ENCODE data around the gene MIA3.
"Not testable (repeated sequence)": the region's sequence is repeated elsewhere in the genome, so short reads cannot be mapped to it uniquely, and the experiment has no call there.

The MIA3 gene

DNA sequence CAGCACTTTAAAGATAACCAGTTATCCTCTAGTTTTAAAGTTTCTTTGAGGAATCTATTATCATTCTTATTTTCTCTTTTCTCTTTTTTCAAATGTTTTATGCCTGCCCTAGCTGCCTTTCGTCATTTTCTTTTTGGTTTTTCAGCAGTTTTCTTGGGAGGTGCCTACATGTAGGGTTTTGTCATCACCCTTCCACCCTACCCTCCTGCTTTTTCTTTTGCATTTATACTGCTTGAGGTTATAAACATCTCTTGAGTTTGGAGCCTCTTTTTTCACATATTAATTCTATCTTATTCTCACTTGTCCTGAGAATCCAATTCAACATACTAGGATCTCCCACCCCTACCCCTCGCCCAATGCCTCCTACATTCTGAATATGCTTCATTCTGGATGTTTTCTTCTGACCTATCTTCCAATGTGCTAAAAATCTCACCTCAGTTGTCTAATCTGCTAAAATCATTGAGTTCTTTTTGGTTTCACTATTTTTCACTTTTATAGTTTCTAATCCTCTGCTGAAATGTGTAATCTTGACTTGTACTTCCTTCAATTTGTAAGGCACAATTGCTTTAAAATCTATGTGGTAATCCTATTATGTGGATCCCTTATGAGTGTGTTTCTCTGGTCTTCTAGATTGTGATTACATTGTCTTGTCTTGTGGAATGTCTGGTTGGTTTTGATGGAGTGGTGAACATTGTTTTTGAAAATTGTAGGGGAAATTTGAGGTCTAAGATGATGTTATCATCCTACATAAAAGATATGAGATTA, 38.7 kb downstream of the MIA3 start:
- DNase-seq (ENCODE audit: extremely low spot score, insufficient read length, low read depth) (no peak), FAIRE-seq (no peak)

DNA sequence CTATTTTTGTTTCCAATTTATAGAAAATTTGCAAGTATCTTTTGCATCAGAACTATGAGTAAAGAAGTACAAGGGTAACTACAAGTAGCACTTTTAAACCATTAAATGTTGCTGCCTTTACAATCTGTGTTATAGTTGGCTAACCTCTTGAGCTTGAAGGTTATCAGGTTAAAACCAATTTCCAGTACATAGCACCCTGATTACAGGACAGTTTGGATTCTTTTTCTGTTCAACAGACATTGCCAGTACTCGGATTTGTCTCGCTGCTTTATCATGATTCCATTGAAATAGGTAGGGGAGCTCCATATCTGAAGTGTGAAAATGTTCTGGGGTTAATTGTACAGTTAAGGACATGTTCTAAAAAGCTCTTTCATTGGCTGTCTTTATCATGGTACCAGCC, 40.0 kb downstream of the MIA3 start:
- no peak for DNase-seq (ENCODE audit: extremely low spot score, insufficient read length, low read depth)
- no peak for FAIRE-seq

DNA sequence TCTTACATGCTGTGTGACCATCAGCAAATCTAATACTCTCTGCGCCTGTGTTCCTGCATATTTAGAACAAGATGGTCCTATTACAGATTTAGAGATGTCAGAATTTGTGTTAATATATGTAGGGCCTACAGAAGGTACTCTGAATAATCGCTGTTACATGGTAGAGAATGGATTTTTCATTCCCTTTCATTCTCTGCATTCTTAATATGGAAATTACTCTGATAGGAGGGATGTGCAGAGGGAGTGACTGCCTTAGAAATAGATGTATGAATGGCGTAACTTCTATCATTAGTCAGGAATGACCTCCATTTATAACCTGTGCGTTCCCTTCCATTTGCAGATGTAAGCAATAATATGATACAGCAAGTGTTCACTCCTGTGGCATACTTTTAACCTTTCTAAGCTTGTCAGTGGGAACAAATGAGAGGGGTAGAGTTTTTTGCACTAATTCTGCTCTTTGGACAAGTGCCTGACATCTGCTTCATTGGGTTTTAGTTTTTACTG, 45.6 kb downstream of the MIA3 start:
- no peak for FAIRE-seq

DNA sequence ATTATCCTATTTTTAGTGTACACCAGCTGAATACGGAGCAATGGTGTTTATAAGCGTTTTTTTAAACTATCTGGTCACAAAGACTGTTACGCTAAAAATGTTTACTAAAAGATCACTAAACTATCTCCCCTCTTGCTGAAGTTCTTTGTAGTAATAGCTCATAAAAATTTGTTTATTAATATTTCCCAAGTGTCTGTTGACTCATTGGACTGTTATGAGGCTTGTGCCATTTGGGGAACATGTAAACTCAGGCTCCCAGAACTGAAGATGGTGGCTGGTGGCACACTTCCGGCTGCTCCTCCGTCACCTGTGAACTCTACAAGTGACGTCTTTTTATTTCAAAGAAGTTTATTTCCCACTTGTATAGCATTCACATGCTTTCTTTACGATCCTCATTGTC, 48.1 kb downstream of the MIA3 start:
- FAIRE-seq: no peak
- no peak for DNase-seq (ENCODE audit: extremely low spot score, insufficient read length, low read depth)

More for the DNA sequence above, 45.6 kb downstream of the MIA3 start:
- no peak for DNase-seq (ENCODE audit: extremely low spot score, insufficient read length, low read depth)

DNA sequence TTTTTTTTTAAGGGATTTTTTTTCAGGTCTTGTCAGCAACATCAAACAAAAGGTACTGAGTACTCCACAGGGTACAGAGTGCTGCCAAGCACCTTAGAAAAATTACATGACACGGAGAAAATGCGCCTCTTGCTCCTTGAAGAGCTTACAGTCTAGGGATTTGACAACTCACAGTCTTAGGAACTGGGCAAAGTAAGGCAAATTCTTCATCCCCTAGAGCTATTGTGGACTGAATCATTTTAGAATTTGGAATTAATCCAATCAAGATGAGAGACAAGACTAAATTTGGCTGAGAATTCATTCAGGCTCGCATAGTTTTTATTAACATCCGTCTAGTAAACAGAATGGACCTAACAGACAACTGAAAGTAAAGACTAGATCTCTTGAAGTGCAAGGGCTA, 50.3 kb downstream of the MIA3 start:
- not testable (repeated sequence) for DNase-seq (ENCODE audit: extremely low spot score, insufficient read length, low read depth); FAIRE-seq

DNA sequence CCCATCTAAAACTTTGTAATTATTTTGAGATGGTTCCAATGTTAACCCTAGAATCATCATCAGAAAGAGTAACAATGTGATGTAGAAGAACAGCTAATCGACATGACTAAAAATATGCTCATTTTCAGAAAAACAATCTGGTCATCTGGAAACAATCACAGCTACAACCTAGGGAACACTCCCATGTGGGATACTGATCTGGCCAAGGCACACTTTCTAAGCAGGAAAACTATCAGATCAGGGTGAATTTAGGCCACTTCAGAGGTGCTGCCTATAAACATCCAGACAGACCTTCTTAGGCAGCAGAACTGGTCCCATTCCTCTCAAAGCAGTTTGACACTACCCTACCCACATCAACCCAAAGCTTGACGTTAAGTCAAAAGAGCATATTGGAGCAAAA, 51.2 kb downstream of the MIA3 start:
- not testable (repeated sequence) for DNase-seq (ENCODE audit: extremely low spot score, insufficient read length, low read depth); FAIRE-seq

DNA sequence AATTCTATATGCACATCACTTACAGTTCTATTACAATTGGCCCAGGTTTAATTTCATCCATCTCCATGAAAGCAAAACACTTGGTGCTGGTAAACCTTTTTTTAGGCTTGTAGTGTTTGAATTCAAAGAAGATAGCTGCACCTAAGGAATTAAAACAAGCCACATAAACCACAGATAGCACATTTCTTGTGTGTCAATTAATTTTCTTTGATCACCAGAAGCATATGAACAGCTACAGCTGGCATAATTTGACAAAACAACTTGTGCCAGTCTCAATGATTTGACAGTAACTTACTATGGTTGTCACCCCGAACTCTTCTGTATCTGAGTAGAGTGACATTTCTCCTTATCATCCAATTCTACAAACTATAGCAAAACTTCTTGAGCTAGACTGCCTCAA, 52.2 kb downstream of the MIA3 start:
- FAIRE-seq (no peak), DNase-seq (ENCODE audit: extremely low spot score, insufficient read length, low read depth) (no peak)

DNA sequence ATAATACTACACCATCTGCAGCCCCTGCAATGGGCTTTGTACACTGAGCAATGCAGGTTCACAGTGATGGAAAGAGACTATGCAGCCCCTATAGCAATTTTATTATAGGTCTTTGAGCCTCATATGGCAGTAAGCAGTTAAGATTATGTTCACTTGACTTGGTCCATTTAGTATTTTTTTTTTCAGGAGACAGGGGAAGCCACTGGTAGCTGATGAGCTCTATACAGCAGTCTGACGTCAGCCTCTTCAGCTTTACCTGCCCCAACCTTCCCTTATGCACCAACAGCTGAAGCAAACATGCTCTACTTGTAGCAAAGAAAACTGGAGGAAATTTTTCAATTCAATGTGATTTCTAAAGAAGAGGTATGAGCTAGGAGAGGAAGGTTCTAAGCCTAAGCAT, 62.2 kb downstream of the MIA3 start:
- DNase-seq (ENCODE audit: extremely low spot score, insufficient read length, low read depth) (no peak), FAIRE-seq (no peak)

DNA sequence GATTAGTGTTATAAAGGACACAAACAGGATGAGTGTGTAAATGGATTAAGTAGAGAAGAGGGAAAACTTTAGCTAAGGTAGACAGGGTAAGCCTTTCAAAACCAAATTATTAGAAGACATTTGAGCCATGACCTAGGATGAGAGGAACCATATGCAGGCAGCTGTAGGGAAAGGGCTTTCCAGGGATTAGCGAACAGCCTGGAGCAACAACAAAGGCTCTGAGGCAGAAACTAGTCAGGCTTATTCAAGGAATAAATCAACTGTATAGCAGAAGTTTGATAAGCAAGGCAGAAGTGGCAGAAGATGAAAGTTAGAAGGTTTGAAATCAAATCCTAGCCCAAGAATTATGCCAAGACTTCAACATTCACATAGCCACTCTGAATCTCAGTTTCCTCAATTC, 73.1 kb downstream of the MIA3 start:
- no peak for FAIRE-seq

DNA sequence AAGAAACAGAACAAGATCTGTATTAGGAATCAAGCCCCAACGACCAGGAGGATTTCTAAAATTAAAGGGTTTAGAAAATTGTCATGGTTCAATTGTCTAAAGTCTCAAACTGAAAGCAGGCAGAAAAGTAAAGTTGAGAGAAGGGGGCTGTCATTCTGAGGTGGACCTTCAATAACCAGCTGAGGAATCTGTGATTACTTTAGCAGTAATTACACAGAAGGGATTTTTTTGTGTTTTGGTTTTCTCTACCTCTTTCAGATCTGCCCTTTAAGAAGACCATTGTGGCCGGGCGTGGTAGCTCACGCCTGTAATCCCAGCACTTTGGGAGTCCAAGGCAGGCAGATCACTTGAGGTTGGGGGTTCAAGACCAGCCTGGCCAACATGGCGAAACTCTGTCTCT, 77.0 kb downstream of the MIA3 start:
- no peak for DNase-seq (ENCODE audit: extremely low spot score, insufficient read length, low read depth)
- no peak for FAIRE-seq

More for the DNA sequence above, 73.1 kb downstream of the MIA3 start:
- no peak for DNase-seq (ENCODE audit: extremely low spot score, insufficient read length, low read depth)

DNA sequence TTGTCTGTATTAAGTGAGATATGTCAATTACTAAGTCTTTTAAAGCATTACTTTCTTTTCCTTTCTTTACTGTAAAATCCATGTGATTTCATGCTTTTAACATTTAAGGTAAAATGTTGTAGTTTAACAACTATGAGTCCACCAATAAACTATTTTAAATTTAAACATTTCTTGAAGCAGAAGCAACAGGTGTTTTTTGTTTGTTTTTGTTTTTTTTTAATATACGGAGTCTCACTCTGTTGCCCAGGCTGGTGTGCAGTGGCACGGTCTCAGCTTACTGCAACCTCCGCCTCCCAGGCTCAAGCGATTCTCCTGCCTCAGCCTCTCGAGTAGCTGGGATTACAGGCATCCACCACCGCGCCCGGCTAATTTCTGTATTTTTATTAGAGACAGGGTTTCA, 78.8 kb downstream of the MIA3 start:
- FAIRE-seq (no peak), DNase-seq (ENCODE audit: extremely low spot score, insufficient read length, low read depth) (no peak)

DNA sequence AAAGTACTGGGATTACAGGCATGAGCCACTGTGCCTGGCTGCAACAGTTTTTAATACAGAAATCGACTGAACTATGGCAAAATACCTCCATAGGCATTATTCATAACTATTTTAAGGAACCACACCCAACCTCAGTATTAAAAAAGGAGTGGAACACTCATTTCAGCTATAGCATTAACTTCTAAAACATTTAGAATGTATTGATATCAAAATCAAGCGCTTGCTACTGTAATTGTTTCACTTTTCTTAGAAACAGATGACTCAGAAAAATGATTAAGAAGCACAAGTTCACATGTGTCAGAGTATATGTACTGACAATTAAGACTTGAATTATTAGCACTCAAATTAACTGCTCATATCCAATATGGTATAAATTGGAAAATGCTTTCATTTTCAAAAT, 79.3 kb downstream of the MIA3 start:
- no peak for FAIRE-seq
- no peak for DNase-seq (ENCODE audit: extremely low spot score, insufficient read length, low read depth)

DNA sequence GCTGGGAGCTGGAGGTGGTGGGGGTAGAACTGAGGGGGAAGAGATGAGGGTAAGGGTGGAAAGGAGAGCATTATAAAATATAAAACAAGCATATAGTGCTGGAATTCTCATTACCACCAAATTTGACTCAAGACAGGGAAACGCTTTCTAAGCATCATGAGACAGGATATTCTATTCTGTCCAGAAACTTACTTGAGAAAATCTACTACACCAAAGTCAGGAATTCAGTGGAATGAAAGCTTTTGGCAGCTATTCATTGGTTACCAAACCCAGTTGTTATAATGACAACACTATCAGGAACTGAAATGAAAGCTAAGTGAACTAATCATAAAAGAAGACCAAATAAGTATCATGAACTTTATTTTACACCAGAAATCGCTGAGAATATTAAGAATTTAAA, 79.9 kb downstream of the MIA3 start:
- FAIRE-seq (no peak), DNase-seq (ENCODE audit: extremely low spot score, insufficient read length, low read depth) (no peak)

DNA sequence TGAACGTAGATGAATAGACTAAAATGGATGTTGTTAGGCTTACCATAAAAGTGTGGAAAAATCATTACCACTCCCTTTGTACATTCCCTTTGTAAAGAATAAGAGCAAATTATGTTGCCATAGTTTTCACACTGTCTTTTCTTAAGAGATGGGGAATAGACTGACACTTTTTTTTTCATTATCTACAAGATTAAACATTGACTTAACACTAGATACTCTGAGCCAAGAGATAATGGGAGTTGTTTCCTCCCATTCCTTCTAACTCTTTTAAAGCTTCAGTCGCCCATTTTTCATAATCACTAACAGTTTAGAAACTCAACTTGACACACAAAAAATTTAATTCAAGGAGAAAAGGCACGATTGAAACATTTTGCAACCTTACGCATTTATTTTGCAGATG, 84.3 kb downstream of the MIA3 start:
- FAIRE-seq (no peak), DNase-seq (ENCODE audit: extremely low spot score, insufficient read length, low read depth) (no peak)

DNA sequence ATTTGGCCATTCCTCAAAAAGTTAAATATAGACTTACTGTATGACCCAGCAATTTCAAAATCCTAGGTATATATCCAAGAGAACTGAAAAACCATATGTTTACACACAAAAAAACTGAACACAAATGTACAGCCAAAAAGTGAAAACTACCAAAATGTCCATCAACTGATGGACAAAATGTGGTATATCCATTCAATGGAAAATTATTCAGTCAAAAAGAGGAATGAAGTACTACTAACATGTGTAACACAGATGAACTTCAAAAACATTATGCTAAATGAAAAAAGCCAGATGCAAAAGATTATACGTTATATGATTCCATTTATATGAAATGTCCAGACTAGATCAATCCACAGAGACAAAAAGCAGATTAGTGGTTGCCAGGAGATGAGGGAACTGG, 86.4 kb downstream of the MIA3 start:
- FAIRE-seq: no peak
- DNase-seq (ENCODE audit: extremely low spot score, insufficient read length, low read depth): no peak

DNA sequence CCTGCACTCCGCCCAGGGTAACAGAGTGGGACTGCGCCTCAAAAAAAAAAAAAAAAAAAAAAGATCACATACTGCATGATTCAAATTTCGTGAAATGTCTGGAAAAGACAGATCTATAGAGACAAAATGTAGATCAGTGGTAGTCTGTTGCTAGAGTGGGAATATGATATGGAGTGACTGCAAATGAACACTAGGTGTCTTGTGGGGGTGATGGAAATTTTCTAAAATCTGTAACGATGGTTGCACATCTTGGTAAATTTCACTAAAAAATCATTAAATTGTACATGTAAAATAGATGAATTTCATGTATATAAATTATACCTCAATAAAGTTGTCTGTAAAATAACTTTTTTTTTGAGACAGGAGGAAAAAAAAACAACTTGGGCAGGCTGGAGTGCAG, 88.9 kb downstream of the MIA3 start:
- FAIRE-seq: no peak

DNA sequence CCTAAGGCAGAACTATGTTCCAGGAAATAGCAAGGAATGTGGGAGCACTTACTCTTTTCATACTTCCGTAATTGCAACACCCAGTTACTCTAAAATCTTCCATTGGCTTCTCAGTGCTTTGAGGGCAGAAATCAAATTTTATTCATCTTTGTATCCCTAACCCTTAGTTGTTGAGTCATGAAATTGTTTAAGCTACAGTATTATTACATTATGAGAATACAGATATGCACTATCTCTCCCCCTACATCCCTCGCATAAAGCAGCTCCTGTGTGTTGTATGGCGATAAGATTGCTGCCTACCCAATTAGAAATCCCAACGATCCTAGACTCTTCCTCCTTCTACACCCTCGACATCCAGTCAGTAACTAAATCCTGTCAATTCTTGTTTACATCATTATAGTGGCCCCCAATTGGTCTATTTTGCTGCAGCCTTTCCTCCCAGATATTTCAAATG, 91.8 kb downstream of the MIA3 start:
- DNase-seq (ENCODE audit: extremely low spot score, insufficient read length, low read depth): no peak
- no peak for FAIRE-seq

More for the DNA sequence above, 88.9 kb downstream of the MIA3 start:
- DNase-seq (ENCODE audit: extremely low spot score, insufficient read length, low read depth): no peak

DNA sequence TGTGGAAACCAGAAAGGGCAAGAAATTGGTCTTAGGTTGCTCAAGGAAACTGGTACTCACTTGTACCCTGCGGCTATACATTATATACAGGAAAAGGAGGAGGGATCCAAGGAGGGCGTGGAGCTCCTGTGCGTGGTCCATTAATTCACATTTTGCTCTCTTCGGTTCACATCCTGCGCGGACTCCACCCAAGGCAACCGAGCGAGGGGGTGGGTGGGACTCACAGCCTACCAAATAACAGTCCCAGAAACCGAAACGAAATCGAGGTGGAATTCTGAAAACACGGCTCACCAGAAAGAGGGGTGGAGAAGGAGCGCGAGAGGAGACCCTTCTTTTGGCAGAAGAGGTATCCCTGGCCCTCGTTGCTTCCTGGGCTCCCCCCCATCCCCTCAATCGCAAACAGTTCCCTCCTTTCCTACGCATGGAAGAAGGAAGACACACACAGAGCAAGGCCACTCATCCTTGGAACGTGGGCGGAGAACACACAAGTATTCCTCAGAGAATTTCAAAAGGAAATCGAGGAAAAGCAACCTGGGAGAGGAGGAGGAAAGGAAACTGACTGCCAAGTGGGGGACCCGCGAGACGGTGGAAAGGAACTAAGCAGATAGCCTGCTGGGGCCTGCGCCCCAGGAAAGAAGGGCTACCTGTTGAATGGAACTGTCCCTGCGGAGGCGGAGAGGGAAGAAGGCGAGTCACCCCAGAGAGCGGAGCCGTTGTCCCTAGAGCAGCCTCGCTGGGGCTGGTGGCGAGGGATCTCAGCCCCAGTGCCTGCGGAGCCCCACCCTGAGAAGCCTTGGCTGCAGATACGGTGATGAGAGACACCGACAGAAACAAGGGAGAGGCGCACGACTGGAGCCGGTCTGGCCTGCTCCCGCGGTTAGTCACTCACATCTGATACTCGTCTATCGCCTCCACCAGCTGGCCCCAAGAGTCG, 93.7 kb downstream of the MIA3 start:
- FAIRE-seq (peak; percentile 67), DNase-seq (ENCODE audit: extremely low spot score, insufficient read length, low read depth) (peak; percentile 30)

DNA sequence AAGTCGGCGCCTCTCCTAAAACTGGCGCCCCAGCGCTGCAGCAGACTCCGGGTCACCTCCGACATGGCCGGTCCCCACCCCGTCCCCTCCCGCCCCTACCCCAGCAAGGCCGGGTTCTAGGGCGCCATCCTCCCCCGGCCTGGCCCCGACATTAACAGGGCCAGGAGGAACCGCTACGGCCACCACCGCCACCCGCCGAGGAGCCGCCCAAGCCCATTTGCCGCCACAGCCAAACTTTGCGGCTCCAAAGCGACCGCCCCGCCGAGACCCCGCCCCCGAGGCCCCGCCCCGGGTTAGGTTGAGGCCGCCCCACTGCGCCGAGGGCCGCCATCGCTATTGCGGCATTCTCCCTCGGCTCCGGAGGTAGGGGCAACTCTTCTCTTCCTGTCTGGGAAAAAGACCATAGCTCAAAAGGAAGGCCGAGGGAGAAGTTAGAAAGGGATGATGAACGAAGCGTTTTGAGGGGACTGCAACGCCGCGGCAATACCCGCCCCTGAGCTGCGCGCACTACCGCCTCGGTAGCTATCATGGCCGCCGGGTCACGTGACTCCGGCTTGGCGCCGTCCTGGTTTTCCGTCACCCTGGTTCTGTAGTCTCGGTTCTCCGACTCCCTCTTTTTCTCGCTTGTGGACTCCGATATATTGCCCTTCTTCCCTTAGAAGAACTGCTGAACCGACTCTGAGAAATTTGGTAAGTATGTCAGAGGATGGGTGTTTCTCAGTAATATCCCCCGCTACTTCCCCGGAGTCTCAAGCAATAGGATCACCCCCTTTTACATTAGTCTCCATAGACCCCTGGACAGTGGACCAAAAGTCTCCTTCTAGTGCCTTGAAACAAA, 94.6 kb downstream of the MIA3 start, which contains the start of the genes AIDA and BROX:
TSS of gene AIDA (minus strand) at position 239 of the 838 bp plus-strand sequence. CDS start at position 65, 174 bp downstream.
TSS of gene BROX (plus strand) at position 312 of the 838 bp plus-strand sequence. CDS start 3,136 bp downstream, outside the sequence.
- no peak for FAIRE-seq
- DNase-seq (ENCODE audit: extremely low spot score, insufficient read length, low read depth): peak; percentile 84

Data from GM18507 (cell line).